ENCODE measurements around the gene FBRSL1. TPM values are rescaled to one million over a fixed set of nuclear protein-coding genes. Genes with fewer than 3 reads are reported as not detected.
"Not testable (repeated sequence)": the region's sequence is repeated elsewhere in the genome, so short reads cannot be mapped to it uniquely, and the experiment has no call there.

Gene FBRSL1
- polyA plus RNA-seq, 1 donor: 58.3 TPM

- no peak for DNase-seq
Observed at GRCh38 chr12:132527186-132527882, 37.4 kb downstream of the FBRSL1 start.

GRCh38 chr12:132527883-132528264 is 37.9 kb downstream of the FBRSL1 start:
- no peak for DNase-seq

GRCh38 chr12:132528564-132529106 is 38.7 kb downstream of the FBRSL1 start:
- no peak for DNase-seq

- DNase-seq: no peak
Observed at GRCh38 chr12:132529156-132529839, 39.3 kb downstream of the FBRSL1 start.

- DNase-seq: no peak
Observed at GRCh38 chr12:132529906-132530305, 40.0 kb downstream of the FBRSL1 start.

GRCh38 chr12:132530447-132530846 is 40.5 kb downstream of the FBRSL1 start:
- DNase-seq: no peak

- DNase-seq: no peak
Observed at GRCh38 chr12:132530851-132531250, 40.9 kb downstream of the FBRSL1 start.

- DNase-seq: not testable (repeated sequence)
Observed at GRCh38 chr12:132532711-132533583, 43.0 kb downstream of the FBRSL1 start.

- DNase-seq: no peak
Observed at GRCh38 chr12:132533584-132533958, 43.6 kb downstream of the FBRSL1 start.

GRCh38 chr12:132534076-132534475 is 44.1 kb downstream of the FBRSL1 start:
- DNase-seq: no peak

GRCh38 chr12:132535019-132535418 is 45.1 kb downstream of the FBRSL1 start:
- DNase-seq: no peak

- DNase-seq: no peak
Observed at GRCh38 chr12:132536102-132536876, 46.3 kb downstream of the FBRSL1 start.

GRCh38 chr12:132537049-132537448 is 47.1 kb downstream of the FBRSL1 start:
- no peak for DNase-seq

- no peak for DNase-seq
Observed at GRCh38 chr12:132537836-132538662, 48.1 kb downstream of the FBRSL1 start.

- no peak for DNase-seq
Observed at GRCh38 chr12:132538663-132538990, 48.7 kb downstream of the FBRSL1 start.

- no peak for DNase-seq
Observed at GRCh38 chr12:132539016-132539773, 49.2 kb downstream of the FBRSL1 start.

GRCh38 chr12:132540436-132540835 is 50.5 kb downstream of the FBRSL1 start:
- no peak for DNase-seq

- DNase-seq: no peak
Observed at GRCh38 chr12:132541200-132541599, 51.2 kb downstream of the FBRSL1 start.

GRCh38 chr12:132541996-132542395 is 52.0 kb downstream of the FBRSL1 start:
- DNase-seq: no peak

- DNase-seq: no peak
Observed at GRCh38 chr12:132542661-132543060, 52.7 kb downstream of the FBRSL1 start.

Data from hindlimb muscle (tissue), 1 donor.